ENCODE measurements around the gene RFNG. TPM values are rescaled to one million over a fixed set of nuclear protein-coding genes. Genes with fewer than 3 reads are reported as not detected.

Gene RFNG
- total and polyA plus RNA-seq, 5 donors from 2014 or later = 3.2 to 35.1 (median 5.4) TPM

GRCh38 chr17:82092094-82092586, 40.5 kb upstream of the RFNG start:
- Mint-ChIP-seq H3K4me1 (peaks cover 0 to 4% (median 0%) of the 10 kb centered on the region in 4 donors), H3K9me3 (no peaks in the 10 kb centered on the region), H3K27ac (no peak overlapping the region), H3K4me3 (no peak overlapping the region), H3K27me3 (no peaks in the 10 kb centered on the region), H3K36me3 (no peaks in the 10 kb centered on the region)
- Histone ChIP-seq H3K36me3 (ENCODE audit: control insufficient read depth, insufficient read depth, low read length) (peaks cover 20% of the 10 kb centered on the region), H3K27me3 (ENCODE audit: control insufficient read depth, insufficient read depth, low read length) (no peaks in the 10 kb centered on the region), H3K9me3 (ENCODE audit: control insufficient read depth in 2 of 2, low read length in 2 of 2) (no peaks in the 10 kb centered on the region), H3K4me3 (ENCODE audit: low read depth, low read length) (no peak overlapping the region), H3K4me1 (ENCODE audit: control insufficient read depth, insufficient read depth, low read length, poor library complexity, severe bottlenecking) (peaks cover 10% of the 10 kb centered on the region), H3K27ac (ENCODE audit: insufficient read depth, low read length, poor library complexity, severe bottlenecking) (no peak overlapping the region)
- DNase-seq (no peak), ATAC-seq (ENCODE audit: low read depth in 2 of 2) (no peak)

GRCh38 chr17:82091264-82092066, 39.9 kb upstream of the RFNG start:
- Histone ChIP-seq H3K27ac (ENCODE audit: insufficient read depth, low read length, poor library complexity, severe bottlenecking) (no peak overlapping the region), H3K27me3 (ENCODE audit: control insufficient read depth, insufficient read depth, low read length) (no peaks in the 10 kb centered on the region), H3K4me3 (ENCODE audit: low read depth, low read length) (no peak overlapping the region), H3K36me3 (ENCODE audit: control insufficient read depth, insufficient read depth, low read length) (peaks cover 21% of the 10 kb centered on the region), H3K4me1 (ENCODE audit: control insufficient read depth, insufficient read depth, low read length, poor library complexity, severe bottlenecking) (peaks cover 3% of the 10 kb centered on the region), H3K9me3 (ENCODE audit: control insufficient read depth in 2 of 2, low read length in 2 of 2) (no peaks in the 10 kb centered on the region)
- ATAC-seq (ENCODE audit: low read depth in 2 of 2) = no peak
- no peak overlapping the region for H3K27ac Mint-ChIP-seq
- DNase-seq = no peak
- no peaks in the 10 kb centered on the region for H3K27me3 Mint-ChIP-seq
- H3K9me3 Mint-ChIP-seq = no peaks in the 10 kb centered on the region
- H3K4me1 Mint-ChIP-seq = peaks cover 0 to 2% (median 0%) of the 10 kb centered on the region in 4 donors
- no peaks in the 10 kb centered on the region for H3K36me3 Mint-ChIP-seq
- no peak overlapping the region for H3K4me3 Mint-ChIP-seq

DNA sequence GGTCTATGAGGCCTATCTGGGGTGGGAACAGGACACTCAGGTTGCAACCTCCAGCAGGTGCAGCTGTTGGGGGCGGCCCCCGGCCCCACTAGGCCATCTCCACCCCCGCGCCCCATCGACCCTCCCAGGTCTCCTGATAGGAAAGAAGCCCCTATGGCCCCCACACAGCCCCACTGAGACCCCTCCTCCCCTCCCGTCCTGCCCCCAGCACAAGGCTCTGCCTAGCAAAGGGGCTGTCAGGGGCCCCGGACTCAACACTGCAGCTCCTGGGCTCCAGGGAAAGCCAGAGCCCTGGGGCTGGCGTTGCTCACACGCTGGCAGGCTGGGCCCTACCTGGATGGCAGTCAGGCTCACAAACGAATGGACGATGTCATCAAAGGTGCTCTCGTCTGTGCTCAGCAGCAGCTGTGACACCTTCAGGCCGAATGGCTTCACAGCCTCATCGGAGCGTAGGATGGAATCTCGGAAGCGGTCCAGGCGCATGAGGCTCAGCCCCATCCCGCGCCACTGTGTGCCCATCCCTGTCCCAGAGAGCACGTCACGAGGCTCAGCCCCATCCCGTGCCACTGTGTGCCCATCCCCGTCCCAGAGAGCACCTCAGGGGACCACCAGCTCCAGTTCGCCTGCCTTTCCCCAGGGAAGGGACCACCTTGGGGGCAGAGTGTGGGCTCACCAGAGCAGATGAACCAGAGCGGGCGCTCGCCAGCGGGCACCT, 39.1 kb upstream of the RFNG start:
- Mint-ChIP-seq H3K9me3 (no peaks in the 10 kb centered on the region), H3K27ac (no peak overlapping the region), H3K27me3 (no peaks in the 10 kb centered on the region), H3K36me3 (no peaks in the 10 kb centered on the region), H3K4me1 (no peaks in the 10 kb centered on the region), H3K4me3 (no peak overlapping the region)
- Histone ChIP-seq H3K4me1 (ENCODE audit: control insufficient read depth, insufficient read depth, low read length, poor library complexity, severe bottlenecking) (no peaks in the 10 kb centered on the region), H3K27ac (ENCODE audit: insufficient read depth, low read length, poor library complexity, severe bottlenecking) (no peak overlapping the region), H3K9me3 (ENCODE audit: control insufficient read depth in 2 of 2, low read length in 2 of 2) (no peaks in the 10 kb centered on the region), H3K27me3 (ENCODE audit: control insufficient read depth, insufficient read depth, low read length) (no peaks in the 10 kb centered on the region), H3K4me3 (ENCODE audit: low read depth, low read length) (no peak overlapping the region), H3K36me3 (ENCODE audit: control insufficient read depth, insufficient read depth, low read length) (peaks cover 26% of the 10 kb centered on the region)
- no peak for DNase-seq
- ATAC-seq (ENCODE audit: low read depth in 2 of 2) = no peak

- Histone ChIP-seq H3K27me3 (ENCODE audit: control insufficient read depth, insufficient read depth, low read length) (no peaks in the 10 kb centered on the region), H3K27ac (ENCODE audit: insufficient read depth, low read length, poor library complexity, severe bottlenecking) (no peak overlapping the region), H3K4me1 (ENCODE audit: control insufficient read depth, insufficient read depth, low read length, poor library complexity, severe bottlenecking) (no peaks in the 10 kb centered on the region), H3K9me3 (ENCODE audit: control insufficient read depth in 2 of 2, low read length in 2 of 2) (no peaks in the 10 kb centered on the region), H3K36me3 (ENCODE audit: control insufficient read depth, insufficient read depth, low read length) (peaks cover 26% of the 10 kb centered on the region), H3K4me3 (ENCODE audit: low read depth, low read length) (no peak overlapping the region)
- Mint-ChIP-seq H3K4me1 (no peaks in the 10 kb centered on the region), H3K4me3 (no peak overlapping the region), H3K36me3 (no peaks in the 10 kb centered on the region), H3K9me3 (no peaks in the 10 kb centered on the region), H3K27me3 (no peaks in the 10 kb centered on the region), H3K27ac (no peak overlapping the region)
- DNase-seq (no peak), ATAC-seq (ENCODE audit: low read depth in 2 of 2) (no peak)
Observed at GRCh38 chr17:82089723-82090548, 38.3 kb upstream of the RFNG start.

GRCh38 chr17:82088838-82089722, 37.5 kb upstream of the RFNG start:
- H3K36me3 ChIP-seq (ENCODE audit: control insufficient read depth, insufficient read depth, low read length) = peaks cover 28% of the 10 kb centered on the region
- no peaks in the 10 kb centered on the region for H3K9me3 Mint-ChIP-seq
- H3K27me3 Mint-ChIP-seq = no peaks in the 10 kb centered on the region
- no peaks in the 10 kb centered on the region for H3K9me3 ChIP-seq (ENCODE audit: control insufficient read depth in 2 of 2, low read length in 2 of 2)
- H3K4me1 Mint-ChIP-seq = no peaks in the 10 kb centered on the region
- DNase-seq (no peak), ATAC-seq (ENCODE audit: low read depth in 2 of 2) (no peak)
- no peaks in the 10 kb centered on the region for H3K4me1 ChIP-seq (ENCODE audit: control insufficient read depth, insufficient read depth, low read length, poor library complexity, severe bottlenecking)
- H3K27ac ChIP-seq (ENCODE audit: insufficient read depth, low read length, poor library complexity, severe bottlenecking) = no peak overlapping the region
- no peak overlapping the region for H3K4me3 ChIP-seq (ENCODE audit: low read depth, low read length)
- no peaks in the 10 kb centered on the region for H3K36me3 Mint-ChIP-seq
- no peaks in the 10 kb centered on the region for H3K27me3 ChIP-seq (ENCODE audit: control insufficient read depth, insufficient read depth, low read length)
- H3K27ac Mint-ChIP-seq = no peak overlapping the region
- no peak overlapping the region for H3K4me3 Mint-ChIP-seq

DNA sequence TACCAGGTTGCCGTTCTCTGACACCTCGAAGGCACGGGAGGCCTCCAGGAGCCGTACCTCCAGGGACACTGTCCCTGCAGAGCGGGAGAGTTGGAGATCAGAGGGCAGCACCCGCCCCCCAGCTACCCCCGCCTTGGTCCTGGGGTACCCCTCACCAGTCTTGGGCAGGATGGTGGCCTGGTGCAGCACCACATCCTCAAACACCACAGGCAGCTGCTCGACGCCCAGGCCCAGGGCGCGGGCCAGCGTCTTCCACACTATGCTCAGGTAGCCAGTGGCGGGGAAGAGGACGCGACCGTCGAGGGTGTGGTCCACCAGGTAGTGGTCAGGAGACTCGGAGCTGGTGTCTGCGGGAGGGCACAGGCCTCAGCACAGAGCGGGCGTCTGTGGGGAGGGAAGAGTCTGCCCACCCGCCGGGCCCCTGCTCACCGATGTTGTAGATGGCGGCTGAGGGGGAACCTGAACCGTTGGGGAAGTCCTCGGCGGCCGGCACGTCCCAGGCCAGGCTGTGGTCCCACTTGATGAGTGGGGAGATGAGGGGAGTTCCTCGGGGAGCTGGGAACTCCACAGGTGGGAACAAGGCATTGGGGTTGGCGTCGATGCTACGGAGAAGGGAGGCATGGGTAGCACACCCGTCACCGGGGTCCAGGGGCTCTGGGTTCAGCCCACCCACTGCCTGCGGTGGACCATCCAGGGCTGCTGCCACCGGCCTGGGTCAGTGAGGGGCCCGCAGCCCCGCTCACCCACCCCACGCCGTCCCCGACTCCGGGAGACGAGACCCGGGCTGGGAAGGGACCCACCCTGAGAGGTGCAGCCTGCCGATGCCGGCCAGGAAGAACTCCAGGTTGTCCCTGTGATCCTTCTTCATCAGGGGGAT, 36.6 kb upstream of the RFNG start:
- H3K27ac Mint-ChIP-seq = no peak overlapping the region

More for the DNA sequence above, 36.6 kb upstream of the RFNG start:
- no peaks in the 10 kb centered on the region for H3K27me3 Mint-ChIP-seq
- ATAC-seq (ENCODE audit: low read depth in 2 of 2) (no peak), DNase-seq (no peak)
- H3K4me3 ChIP-seq (ENCODE audit: low read depth, low read length) = no peak overlapping the region
- H3K36me3 Mint-ChIP-seq = no peaks in the 10 kb centered on the region
- H3K9me3 ChIP-seq (ENCODE audit: control insufficient read depth in 2 of 2, low read length in 2 of 2) = no peaks in the 10 kb centered on the region
- H3K27ac ChIP-seq (ENCODE audit: insufficient read depth, low read length, poor library complexity, severe bottlenecking) = no peak overlapping the region
- H3K4me1 ChIP-seq (ENCODE audit: control insufficient read depth, insufficient read depth, low read length, poor library complexity, severe bottlenecking) = no peaks in the 10 kb centered on the region
- no peaks in the 10 kb centered on the region for H3K27me3 ChIP-seq (ENCODE audit: control insufficient read depth, insufficient read depth, low read length)
- peaks cover 27% of the 10 kb centered on the region for H3K36me3 ChIP-seq (ENCODE audit: control insufficient read depth, insufficient read depth, low read length)
- H3K4me1 Mint-ChIP-seq = no peaks in the 10 kb centered on the region
- H3K4me3 Mint-ChIP-seq = no peak overlapping the region
- H3K9me3 Mint-ChIP-seq = no peaks in the 10 kb centered on the region
